Measurements from ENCODE around the gene GUF1.

DNA sequence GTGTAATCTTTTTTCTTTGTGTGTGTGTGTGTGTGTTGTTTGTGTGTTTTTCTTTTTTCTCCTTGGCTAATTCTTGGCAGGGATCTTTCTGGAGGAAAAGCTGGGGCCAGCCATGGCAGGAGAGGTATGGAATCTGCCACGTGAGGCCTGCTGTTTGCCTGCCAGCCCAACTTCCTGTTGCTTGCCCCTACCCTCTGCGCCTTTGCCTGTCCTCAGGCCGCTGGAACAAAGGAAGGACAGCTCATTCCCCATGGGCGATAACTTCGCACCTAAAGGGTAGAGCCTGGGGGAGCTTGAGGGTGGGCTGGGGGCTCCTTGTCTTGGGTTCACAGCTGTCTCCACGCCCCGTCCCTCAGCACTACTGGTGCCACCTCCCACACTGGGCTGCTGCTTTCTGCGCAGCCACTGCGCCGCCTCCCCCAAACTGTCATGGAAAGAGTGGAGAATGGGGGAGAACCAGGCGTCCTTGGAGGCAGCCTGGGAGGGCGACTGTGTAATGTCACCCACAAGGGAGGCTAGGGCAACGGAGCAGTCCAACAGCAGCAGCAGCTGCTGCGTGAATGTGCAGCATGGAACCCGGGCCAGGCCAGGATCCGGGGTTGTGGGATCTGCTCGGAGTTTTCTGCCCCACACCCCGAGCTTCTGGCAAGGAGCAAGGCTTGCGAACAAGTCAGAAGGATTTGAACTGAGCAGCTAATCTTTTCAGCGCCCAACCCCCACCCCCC, 14.5 kb upstream of the GUF1 start:
- TF ChIP-seq, protein P1, sequence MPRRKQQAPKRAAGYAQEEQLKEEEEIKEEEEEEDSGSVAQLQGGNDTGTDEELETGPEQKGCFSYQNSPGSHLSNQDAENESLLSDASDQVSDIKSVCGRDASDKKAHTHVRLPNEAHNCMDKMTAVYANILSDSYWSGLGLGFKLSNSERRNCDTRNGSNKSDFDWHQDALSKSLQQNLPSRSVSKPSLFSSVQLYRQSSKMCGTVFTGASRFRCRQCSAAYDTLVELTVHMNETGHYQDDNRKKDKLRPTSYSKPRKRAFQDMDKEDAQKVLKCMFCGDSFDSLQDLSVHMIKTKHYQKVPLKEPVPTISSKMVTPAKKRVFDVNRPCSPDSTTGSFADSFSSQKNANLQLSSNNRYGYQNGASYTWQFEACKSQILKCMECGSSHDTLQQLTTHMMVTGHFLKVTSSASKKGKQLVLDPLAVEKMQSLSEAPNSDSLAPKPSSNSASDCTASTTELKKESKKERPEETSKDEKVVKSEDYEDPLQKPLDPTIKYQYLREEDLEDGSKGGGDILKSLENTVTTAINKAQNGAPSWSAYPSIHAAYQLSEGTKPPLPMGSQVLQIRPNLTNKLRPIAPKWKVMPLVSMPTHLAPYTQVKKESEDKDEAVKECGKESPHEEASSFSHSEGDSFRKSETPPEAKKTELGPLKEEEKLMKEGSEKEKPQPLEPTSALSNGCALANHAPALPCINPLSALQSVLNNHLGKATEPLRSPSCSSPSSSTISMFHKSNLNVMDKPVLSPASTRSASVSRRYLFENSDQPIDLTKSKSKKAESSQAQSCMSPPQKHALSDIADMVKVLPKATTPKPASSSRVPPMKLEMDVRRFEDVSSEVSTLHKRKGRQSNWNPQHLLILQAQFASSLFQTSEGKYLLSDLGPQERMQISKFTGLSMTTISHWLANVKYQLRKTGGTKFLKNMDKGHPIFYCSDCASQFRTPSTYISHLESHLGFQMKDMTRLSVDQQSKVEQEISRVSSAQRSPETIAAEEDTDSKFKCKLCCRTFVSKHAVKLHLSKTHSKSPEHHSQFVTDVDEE (CRISPR knock-in tag; IDR thresholded peaks at IDR 0.05): no peak
- TF ChIP-seq ZFP3 (CRISPR knock-in tag; IDR thresholded peaks at IDR 0.05) (no peak), ZNF70 (CRISPR knock-in tag; IDR thresholded peaks at IDR 0.05) (no peak), ZNF8 (CRISPR knock-in tag; IDR thresholded peaks at IDR 0.05) (no peak), OSR1 (CRISPR knock-in tag; IDR thresholded peaks at IDR 0.05) (no peak), SNAI2 (CRISPR knock-in tag; IDR thresholded peaks at IDR 0.05) (no peak), PPARA (CRISPR knock-in tag; IDR thresholded peaks at IDR 0.05; ENCODE audit: borderline replicate concordance) (no peak), RARB (CRISPR knock-in tag; IDR thresholded peaks at IDR 0.05) (no peak), ZNF565 (CRISPR knock-in tag; conservative IDR thresholded peaks at IDR 0.05; ENCODE audit: low read depth) (no peak), ZFP30 (CRISPR knock-in tag; IDR thresholded peaks at IDR 0.05) (no peak)
- TF ChIP-seq, protein P2, sequence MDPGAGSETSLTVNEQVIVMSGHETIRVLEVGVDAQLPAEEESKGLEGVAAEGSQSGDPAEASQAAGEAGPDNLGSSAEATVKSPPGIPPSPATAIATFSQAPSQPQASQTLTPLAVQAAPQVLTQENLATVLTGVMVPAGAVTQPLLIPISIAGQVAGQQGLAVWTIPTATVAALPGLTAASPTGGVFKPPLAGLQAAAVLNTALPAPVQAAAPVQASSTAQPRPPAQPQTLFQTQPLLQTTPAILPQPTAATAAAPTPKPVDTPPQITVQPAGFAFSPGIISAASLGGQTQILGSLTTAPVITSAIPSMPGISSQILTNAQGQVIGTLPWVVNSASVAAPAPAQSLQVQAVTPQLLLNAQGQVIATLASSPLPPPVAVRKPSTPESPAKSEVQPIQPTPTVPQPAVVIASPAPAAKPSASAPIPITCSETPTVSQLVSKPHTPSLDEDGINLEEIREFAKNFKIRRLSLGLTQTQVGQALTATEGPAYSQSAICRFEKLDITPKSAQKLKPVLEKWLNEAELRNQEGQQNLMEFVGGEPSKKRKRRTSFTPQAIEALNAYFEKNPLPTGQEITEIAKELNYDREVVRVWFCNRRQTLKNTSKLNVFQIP (CRISPR knock-in tag; IDR thresholded peaks at IDR 0.05; ENCODE audit: borderline replicate concordance, low read depth): no peak
- TF ChIP-seq, protein P3, sequence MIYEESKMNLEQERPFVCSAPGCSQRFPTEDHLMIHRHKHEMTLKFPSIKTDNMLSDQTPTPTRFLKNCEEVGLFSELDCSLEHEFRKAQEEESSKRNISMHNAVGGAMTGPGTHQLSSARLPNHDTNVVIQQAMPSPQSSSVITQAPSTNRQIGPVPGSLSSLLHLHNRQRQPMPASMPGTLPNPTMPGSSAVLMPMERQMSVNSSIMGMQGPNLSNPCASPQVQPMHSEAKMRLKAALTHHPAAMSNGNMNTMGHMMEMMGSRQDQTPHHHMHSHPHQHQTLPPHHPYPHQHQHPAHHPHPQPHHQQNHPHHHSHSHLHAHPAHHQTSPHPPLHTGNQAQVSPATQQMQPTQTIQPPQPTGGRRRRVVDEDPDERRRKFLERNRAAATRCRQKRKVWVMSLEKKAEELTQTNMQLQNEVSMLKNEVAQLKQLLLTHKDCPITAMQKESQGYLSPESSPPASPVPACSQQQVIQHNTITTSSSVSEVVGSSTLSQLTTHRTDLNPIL (CRISPR knock-in tag; IDR thresholded peaks at IDR 0.05; ENCODE audit: low read depth): no peak
- TF ChIP-seq, protein P4, sequence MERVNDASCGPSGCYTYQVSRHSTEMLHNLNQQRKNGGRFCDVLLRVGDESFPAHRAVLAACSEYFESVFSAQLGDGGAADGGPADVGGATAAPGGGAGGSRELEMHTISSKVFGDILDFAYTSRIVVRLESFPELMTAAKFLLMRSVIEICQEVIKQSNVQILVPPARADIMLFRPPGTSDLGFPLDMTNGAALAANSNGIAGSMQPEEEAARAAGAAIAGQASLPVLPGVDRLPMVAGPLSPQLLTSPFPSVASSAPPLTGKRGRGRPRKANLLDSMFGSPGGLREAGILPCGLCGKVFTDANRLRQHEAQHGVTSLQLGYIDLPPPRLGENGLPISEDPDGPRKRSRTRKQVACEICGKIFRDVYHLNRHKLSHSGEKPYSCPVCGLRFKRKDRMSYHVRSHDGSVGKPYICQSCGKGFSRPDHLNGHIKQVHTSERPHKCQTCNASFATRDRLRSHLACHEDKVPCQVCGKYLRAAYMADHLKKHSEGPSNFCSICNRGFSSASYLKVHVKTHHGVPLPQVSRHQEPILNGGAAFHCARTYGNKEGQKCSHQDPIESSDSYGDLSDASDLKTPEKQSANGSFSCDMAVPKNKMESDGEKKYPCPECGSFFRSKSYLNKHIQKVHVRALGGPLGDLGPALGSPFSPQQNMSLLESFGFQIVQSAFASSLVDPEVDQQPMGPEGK (CRISPR knock-in tag; IDR thresholded peaks at IDR 0.05; ENCODE audit: borderline replicate concordance): no peak
